ENCODE data around the gene CHRNB2.

Gene CHRNB2

DNA sequence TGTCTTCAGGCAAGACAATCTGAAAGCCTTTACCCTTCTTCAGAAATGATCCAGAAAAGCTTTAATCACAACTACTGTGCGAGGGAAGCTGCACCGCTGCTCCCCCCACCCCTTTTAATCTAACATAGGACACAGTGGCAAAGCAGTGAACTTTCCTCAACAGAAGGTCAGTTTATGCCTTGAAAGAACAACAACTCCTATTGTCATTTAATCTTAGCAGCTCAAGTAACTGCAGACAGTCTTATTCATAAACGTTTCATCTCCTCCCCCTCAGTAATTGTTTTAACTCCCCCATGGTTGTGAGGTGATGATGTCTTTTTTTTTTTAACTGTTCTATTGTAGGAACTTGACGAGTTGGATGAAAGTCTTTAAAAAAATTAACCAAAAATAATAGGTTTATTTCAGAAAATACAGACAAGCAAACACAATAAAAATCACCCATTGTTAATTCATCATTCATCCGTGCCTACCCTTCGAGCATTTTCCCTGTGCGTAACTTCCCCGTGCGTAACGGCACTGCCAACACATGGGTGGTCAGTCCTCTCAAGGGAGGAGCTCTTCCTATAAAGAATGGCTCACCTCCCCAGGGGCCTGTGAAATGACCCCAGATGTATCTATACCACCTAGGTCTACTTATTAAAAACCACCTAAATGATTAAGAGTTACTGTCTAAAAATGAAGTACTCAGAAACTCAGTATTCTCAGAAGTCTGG is 43.7 kb downstream of the CHRNB2 start:
- DNase-seq: no peak

DNA sequence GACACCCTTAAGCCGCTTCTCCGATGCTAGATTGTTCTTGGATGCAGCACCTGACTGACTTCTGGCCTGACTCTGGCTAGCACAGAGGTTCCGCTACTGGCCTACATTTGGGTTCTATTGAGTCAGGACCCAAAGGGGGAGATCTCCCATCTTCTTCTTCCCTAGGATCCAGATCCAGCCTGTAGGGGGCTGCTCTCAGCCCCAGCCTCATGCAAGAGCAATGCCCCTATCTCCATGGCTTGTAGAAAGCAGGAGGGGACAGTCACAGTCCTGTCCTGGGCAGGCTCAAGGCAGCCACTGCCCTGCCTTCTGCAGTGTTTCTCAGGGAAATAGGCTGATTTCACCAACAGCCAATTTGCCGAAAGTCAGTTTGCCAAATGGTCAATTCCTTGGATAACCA is 46.7 kb downstream of the CHRNB2 start:
- no peak for DNase-seq

DNA sequence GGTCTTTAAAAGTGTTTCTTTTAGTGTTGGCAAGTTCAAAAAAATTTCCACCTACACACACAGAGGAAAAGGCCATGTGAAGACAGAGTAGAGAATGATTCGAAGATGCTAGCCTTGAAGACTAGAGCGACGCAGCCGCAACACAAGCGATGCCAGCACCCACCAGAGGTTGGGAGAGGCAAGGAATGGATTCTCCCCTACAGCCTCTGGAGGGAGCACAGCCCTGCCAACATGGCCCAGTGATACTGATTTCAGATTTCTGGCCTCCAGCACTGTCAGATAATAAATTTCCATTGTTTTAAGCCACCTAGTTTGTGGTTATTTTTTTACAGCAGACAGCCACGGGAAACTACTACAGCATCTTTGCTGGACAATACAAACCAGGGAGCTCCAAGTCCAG is 47.3 kb downstream of the CHRNB2 start:
- DNase-seq: no peak

DNA sequence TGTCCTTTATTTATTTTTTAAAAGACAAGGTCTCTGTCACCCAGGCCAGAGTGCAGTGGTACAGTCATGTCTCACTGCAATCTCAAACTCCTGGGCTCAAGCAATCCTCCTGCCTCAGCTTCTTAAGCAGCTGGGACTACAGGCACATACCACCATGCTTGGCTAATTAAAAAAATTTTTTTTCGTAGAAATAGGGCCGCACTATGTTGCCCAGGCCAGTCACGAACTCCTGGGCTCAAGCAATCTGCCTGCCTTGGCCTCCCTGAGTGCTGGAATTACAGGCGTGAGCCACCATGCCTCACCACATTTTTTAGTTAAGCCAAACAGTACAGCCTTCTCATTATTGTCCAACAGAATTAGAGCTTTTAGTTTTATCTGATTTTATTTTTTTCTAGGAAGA is 47.8 kb downstream of the CHRNB2 start:
- DNase-seq: no peak

DNA sequence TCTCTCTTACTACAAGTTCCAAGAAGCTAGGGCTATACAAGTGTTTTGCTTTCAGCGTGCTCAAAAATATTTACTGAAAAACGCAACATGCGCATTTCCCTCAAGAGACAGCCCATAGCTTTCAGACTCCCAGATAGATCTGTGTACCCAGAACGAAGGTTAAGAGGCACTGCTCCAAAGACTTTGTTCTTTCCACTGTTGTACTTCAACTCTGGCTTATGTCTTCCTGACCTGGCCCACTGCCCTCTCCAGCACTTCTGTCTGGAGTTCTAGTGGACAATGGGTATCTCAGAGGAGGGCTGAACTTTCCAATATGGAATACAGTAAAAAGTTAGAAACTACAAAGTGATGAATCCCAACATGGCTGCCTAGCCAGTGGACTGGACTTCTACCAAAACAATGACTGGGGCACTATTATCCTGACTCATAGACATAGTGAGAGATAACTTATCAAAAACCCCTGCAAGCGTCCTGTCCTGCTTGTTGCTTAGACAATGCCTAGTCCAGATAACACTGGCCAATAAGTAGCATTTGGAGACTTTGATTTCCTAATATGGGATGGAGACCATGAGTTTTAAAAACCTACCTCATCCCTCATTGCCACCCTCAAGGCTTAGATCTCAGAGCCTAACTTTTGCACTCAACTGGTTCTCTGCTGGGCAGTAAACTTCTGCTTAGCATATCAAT is 49.2 kb downstream of the CHRNB2 start:
- no peak for DNase-seq

DNA sequence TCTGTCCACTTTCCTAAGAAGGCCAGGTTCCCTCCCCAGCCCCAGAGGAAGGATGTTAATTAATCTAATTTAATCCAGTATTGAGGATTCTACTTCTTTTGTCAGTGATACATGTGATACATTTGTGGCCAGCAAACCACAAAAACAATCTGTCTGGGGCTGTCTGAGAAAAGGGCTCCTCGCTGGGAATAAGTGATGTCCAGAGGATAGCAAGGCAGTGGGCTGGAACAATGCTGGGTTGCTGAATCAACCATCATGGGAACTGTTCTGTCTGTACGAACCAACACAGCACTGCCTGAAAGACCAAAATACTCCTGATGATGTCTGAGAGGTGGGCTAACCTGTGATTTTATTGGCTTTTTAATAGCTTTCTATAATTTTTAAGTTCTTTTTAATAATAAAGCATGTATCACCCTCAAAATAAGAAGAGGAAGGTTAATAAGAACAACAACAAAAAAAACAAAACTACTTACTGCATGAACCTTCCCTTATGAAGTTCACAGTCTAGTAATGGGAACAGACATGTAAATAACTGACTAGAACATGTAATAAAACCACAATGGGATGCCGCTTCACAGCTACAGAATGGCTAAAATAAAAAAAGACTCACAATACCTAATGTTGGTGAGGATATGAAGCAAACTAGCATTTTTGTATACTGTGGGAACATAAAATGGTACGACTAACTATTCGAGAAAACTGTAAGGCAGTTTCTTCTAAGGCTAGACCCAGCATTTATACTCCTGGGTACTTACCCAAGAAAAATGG is 51.8 kb downstream of the CHRNB2 start:
- no peak for DNase-seq

DNA sequence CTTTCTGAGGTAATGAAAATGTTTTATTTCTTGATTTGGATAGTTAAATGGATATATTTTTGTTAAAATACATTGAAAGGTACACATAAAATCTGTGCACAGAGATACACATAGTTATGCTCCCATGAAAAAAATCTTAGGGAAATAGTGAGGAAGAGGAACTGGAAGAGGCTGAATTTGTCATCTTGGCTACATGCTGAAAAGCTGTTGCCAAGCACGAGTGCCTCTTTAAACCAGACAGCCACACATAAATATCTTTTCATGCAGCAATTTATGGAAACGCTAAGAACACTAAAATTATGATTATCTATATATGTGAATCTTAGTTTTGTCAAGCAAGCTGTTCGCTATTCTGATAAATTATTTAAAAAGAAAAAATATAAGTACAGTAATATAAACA is 53.2 kb downstream of the CHRNB2 start:
- no peak for DNase-seq

DNA sequence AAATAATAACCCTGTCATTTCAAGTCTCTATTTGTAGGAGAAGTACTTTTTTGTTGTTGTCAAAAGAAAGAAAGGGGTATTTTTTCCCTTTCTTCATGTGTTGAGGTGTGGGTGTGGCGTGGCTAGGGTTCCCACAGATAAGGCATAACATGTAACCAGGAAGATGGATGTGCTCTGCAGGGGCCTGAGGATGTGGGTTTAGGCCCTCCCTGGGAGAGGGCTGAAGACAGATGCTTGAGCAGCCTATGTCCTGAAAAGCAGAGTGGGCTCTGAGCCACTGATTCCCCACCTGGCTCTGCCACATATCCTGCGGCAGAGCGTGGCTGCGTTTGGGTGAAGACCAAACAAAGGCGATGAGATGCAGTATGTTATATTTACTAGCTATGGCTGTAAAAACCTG is 54.3 kb downstream of the CHRNB2 start:
- DNase-seq: no peak

DNA sequence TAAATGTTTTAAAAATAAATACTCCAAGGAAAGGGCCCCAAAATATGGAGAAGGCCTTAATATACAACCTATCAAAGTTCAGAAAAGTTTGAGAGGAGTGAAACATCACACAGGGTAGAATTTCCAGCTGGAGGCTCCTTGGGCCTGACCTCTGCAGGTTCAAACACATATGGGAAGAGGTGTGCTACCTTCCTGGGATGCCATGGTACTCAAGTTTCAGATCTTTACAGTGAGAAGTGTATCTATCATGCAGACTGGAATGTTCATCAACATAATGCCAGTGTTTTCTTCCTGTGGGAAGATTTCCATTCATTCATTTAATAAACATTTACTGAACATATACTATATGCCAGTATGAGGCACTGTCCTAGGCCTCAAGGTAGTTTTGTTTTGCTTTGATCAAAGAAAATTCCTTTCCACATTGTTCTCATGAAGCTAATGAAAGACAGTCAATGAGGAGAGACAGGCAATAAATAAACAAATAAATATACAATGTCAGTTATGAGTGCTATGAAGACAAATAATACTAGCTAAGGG is 55.0 kb downstream of the CHRNB2 start:
- DNase-seq: no peak

DNA sequence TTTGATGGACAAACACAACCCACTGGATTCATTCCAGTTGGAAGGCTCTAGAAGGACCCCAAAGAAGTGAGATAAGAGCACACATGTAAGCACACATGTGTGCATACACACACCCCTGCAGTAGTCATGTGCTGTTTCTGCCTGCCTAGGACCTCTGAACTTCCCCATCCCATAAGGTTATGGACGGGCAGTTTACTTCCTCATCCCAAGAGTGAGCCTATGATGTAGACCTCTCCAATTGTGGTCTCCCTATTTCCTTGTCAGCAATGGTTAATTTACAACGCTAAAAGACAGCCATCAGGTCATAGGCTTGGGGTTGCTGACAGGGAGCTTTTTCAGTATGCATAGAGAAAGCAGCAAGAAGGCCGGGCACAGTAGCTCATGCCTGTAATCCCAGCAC is 55.8 kb downstream of the CHRNB2 start:
- no peak for DNase-seq

DNA sequence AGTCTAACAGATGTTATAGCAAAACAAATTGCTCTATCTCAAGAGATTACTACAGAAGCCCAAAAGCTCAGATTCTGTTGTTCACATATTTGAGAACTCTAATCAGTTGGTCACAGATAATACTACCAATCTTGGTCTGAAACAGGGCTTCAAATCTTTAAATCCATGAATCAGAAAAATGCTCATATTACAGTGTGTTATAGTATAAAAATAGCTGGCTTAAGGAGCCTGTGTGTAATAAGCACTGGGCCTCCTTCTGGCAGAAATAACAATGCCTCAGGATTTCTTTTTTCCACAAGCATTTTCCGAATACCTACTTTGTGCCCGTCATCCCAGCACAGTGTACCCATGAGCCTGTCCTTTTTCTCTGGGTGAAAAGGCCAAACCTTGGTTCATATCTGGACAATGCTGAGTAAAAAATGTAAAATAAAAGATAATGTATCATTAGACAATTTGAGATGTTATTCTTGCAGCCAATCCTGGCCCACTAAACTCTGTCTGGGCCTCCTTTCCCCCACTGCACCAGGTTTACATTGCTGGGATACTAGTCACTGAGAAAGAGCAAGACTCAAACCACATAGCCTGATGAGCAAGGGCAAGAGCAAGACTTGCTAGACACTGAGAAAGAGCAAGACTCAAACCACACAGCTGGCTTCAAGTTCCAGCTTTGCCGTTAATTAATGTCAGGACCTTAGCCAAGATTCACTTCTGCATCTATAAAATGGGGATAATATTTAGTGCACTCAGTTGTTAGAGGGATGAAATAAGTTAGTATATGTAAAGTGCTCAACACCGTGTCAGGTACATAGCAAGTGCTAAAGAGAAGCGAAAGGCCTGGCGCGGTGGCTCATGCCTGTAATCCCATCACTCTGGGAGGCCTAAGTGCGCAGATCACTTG is 57.4 kb downstream of the CHRNB2 start:
- DNase-seq: no peak

DNA sequence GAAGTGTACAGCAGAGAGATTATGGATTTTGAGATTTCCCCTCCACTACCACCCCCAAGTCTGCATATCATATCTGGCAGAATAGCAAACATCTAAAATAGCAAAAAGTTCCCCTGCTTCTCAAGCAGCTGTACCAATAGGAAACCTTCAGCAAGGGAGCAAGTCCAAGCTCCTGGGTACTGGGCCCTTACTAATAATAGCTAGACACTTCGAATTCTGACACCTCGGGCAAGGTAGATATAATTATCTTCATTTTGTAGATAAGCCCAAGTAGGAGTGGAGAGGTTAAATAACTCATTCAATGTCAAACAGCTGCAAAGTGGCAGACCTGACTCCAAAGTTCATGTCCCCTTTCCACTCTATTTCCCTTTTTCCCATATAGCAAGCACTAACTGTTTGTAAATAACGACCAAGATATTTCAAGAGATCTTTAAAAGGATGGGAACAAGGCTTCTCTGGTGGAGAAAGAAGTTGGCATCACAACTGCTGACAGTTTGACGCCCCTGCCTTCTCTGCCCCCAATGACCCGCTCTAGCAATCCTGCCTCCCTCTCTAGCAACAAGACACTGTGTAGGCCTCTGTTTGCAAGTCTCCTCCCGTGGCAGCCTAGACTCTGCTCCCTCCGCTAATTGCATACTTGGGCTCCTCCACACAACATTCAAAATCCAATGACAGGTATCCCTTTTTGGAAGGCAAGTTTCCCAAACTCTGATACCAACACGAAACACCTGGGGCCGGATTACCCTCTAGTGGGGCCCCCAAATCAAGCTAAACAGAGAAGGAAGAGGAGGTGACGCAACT is 59.1 kb downstream of the CHRNB2 start:
- no peak for DNase-seq

DNA sequence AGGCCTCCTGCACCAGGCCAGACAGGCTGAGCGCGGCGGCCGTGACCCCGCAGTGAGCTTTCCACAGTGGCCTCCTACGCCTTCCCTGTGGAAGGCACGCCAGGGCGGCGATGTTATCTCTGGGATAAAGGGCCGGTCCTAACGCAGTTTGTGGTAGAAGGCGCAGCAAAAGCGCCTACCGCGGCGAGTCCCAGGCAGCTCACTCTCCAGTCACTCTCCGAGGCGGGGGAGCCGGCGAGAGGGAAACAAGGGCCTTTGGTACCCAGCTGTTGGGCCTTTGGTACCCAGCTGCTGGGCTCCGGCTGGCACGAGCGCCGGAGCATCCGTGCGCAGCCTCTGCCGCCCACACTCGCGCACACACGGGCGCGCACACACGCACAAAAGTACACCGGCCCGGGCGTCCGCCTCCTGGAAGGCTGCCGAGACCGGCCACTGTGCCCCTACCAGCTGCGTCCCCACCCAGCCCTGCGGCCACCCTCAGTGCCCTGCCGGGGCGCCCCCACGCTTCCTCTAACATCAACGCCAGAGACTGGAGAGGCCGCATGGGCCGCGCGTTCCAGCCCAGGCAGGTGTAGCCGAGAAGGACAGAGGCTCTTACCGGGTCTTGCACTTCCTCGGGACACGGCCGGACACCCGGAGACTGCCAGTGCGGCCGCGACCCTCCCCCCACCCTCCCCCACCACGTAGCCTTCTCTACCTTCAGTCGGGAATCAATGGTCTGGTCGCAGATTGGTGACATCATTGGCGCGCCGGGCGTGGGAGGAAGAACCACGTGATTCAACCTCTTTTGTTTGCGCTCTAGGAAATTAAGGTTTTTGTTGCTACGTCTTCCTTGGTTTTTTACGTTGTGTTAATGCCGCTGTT is 59.9 kb downstream of the CHRNB2 start:
- peak; percentile 87 for DNase-seq

DNA sequence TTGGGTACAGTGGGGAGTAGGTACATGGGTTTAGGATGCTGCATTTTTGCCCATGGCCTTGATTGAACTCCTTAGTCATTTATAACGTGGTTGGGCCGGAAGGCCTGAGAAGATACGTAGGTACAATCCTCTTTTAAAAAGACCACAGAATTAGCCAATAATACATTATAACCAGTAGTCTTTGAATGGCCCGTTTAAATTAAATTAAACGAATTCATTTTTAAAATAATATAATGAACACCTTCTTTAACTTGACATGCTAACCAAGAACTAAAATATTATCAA is 60.5 kb downstream of the CHRNB2 start:
- peak; percentile 85 for DNase-seq

DNA sequence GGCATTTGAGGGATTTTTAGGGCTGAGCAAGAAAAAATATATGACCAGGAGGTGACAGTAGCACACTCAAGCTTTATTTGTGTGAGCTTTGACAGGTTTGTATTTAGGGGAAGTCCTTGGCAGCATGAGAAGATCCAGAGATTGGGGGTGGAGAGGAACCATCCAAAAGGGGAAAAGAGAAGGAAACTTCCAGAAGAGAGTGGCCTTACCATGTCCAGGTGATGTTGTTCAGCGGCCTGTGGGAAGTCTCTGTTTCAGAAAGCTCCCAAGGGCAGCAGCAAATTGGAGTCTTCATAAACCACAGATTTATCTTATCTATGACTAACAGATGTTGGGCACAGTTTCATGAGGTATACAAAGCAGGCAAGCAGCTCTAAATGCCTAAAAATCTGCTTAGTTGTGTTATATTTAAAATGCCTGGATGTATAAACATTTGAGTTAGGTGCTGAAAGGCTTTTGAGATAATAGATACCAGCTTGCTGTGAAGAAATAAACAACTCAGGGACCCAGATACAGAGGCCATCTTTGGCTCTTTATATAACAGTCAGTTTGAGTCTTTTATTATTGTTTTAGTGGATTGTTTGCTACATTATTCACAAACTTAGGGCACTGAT is 61.6 kb downstream of the CHRNB2 start:
- DNase-seq: no peak
